ENCODE data around the gene IGFBP3. TPM values are rescaled to one million over a fixed set of nuclear protein-coding genes. Genes with fewer than 3 reads are reported as not detected.

IGFBP3 gene
- total and polyA plus RNA-seq, 2 of the 13 experiments (the other 11 are each of a cell fraction or from before 2014, with no cell fraction given), result 57.5 TPM; not detected in 1

DNA sequence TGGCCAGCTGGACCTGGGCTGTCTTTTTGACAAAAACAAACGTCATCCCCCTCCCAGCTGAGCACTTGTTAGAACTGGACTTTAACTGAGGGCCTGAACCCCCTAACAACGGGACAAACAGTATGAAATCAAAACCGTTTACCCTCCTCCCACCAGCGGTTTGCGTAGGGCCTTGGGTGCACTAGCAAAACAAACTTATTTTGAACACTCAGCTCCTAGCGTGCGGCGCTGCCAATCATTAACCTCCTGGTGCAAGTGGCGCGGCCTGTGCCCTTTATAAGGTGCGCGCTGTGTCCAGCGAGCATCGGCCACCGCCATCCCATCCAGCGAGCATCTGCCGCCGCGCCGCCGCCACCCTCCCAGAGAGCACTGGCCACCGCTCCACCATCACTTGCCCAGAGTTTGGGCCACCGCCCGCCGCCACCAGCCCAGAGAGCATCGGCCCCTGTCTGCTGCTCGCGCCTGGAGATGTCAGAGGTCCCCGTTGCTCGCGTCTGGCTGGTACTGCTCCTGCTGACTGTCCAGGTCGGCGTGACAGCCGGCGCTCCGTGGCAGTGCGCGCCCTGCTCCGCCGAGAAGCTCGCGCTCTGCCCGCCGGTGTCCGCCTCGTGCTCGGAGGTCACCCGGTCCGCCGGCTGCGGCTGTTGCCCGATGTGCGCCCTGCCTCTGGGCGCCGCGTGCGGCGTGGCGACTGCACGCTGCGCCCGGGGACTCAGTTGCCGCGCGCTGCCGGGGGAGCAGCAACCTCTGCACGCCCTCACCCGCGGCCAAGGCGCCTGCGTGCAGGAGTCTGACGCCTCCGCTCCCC lies 32.7 kb downstream of the IGFBP3 start, which contains the start of gene IGFBP1 (continued):
- TF ChIP-seq RARG (CRISPR knock-in tag; IDR thresholded peaks at IDR 0.05; ENCODE audit: low read depth), result peak; percentile 96
- peak; percentile 96 for TF ChIP-seq SMAD3 (CRISPR knock-in tag; IDR thresholded peaks at IDR 0.05)
- peak; percentile 72; the same call in 1 of the 2 replicates for TF ChIP-seq ZZZ3 (CRISPR knock-in tag; IDR thresholded peaks at IDR 0.05; ENCODE audit: borderline replicate concordance)
- TF ChIP-seq ZKSCAN8 (CRISPR knock-in tag; IDR thresholded peaks at IDR 0.05; ENCODE audit: borderline replicate concordance), result no peak; the same call in 1 of the 2 replicates
- peak; percentile 75 for TF ChIP-seq HNRNPL (IDR thresholded peaks at IDR 0.05; ENCODE audit: low read depth, low read length)
- TF ChIP-seq BORCS8-MEF2B (CRISPR knock-in tag; IDR thresholded peaks at IDR 0.05), result peak; percentile 72; the same call in 1 of the 2 replicates
- TF ChIP-seq EZH2 (conservative IDR thresholded peaks at IDR 0.05; ENCODE audit: low read depth, low read length), result no peak
- TF ChIP-seq, protein P1, sequence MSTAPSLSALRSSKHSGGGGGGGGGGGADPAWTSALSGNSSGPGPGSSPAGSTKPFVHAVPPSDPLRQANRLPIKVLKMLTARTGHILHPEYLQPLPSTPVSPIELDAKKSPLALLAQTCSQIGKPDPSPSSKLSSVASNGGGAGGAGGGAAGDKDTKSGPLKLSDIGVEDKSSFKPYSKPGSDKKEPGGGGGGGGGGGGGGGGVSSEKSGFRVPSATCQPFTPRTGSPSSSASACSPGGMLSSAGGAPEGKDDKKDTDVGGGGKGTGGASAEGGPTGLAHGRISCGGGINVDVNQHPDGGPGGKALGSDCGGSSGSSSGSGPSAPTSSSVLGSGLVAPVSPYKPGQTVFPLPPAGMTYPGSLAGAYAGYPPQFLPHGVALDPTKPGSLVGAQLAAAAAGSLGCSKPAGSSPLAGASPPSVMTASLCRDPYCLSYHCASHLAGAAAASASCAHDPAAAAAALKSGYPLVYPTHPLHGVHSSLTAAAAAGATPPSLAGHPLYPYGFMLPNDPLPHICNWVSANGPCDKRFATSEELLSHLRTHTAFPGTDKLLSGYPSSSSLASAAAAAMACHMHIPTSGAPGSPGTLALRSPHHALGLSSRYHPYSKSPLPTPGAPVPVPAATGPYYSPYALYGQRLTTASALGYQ (CRISPR knock-in tag; IDR thresholded peaks at IDR 0.05), result peak; percentile 81
- TF ChIP-seq, protein P2, sequence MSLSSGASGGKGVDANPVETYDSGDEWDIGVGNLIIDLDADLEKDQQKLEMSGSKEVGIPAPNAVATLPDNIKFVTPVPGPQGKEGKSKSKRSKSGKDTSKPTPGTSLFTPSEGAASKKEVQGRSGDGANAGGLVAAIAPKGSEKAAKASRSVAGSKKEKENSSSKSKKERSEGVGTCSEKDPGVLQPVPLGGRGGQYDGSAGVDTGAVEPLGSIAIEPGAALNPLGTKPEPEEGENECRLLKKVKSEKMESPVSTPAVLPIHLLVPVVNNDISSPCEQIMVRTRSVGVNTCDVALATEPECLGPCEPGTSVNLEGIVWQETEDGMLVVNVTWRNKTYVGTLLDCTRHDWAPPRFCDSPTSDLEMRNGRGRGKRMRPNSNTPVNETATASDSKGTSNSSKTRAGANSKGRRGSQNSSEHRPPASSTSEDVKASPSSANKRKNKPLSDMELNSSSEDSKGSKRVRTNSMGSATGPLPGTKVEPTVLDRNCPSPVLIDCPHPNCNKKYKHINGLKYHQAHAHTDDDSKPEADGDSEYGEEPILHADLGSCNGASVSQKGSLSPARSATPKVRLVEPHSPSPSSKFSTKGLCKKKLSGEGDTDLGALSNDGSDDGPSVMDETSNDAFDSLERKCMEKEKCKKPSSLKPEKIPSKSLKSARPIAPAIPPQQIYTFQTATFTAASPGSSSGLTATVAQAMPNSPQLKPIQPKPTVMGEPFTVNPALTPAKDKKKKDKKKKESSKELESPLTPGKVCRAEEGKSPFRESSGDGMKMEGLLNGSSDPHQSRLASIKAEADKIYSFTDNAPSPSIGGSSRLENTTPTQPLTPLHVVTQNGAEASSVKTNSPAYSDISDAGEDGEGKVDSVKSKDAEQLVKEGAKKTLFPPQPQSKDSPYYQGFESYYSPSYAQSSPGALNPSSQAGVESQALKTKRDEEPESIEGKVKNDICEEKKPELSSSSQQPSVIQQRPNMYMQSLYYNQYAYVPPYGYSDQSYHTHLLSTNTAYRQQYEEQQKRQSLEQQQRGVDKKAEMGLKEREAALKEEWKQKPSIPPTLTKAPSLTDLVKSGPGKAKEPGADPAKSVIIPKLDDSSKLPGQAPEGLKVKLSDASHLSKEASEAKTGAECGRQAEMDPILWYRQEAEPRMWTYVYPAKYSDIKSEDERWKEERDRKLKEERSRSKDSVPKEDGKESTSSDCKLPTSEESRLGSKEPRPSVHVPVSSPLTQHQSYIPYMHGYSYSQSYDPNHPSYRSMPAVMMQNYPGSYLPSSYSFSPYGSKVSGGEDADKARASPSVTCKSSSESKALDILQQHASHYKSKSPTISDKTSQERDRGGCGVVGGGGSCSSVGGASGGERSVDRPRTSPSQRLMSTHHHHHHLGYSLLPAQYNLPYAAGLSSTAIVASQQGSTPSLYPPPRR (CRISPR knock-in tag; IDR thresholded peaks at IDR 0.05; ENCODE audit: borderline replicate concordance), result peak; percentile 91
- TF ChIP-seq, protein P3, sequence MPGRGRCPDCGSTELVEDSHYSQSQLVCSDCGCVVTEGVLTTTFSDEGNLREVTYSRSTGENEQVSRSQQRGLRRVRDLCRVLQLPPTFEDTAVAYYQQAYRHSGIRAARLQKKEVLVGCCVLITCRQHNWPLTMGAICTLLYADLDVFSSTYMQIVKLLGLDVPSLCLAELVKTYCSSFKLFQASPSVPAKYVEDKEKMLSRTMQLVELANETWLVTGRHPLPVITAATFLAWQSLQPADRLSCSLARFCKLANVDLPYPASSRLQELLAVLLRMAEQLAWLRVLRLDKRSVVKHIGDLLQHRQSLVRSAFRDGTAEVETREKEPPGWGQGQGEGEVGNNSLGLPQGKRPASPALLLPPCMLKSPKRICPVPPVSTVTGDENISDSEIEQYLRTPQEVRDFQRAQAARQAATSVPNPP (CRISPR knock-in tag; IDR thresholded peaks at IDR 0.05), result no peak

Data from HepG2 (cell line).